Neural crest cell (in vitro differentiated cells): ENCODE measurements around the gene TLR6. TPM values are rescaled to one million over a fixed set of nuclear protein-coding genes. Genes with fewer than 3 reads are reported as not detected.

Experiments used
- DNase-seq: peaks from one replicate; pipeline ENCODE4 v3.0.0; 2021; ENCODE audit warnings: low read depth, mixed read lengths, low spot score
- H3K27ac Mint-ChIP-seq: one replicate; pipeline ENCODE4 v1.8.0; 2021; ENCODE audit warnings: mild to moderate bottlenecking, mixed read lengths; ENCODE audit not compliant: unreplicated experiment
- H3K27me3 Mint-ChIP-seq: 2 replicates; pipeline ENCODE4 v1.8.0; 2021; ENCODE audit warnings: low read depth, mild to moderate bottlenecking, mixed read lengths
- H3K36me3 Mint-ChIP-seq: 2 replicates; pipeline ENCODE4 v1.8.0; 2021; ENCODE audit warnings: low read depth, mild to moderate bottlenecking, mixed read lengths
- H3K4me1 Mint-ChIP-seq: 2 replicates; pipeline ENCODE4 v1.8.0; 2021; ENCODE audit warnings: mixed read lengths
- H3K4me3 Mint-ChIP-seq: one replicate; pipeline ENCODE4 v1.8.0; 2021; ENCODE audit warnings: mild to moderate bottlenecking, mixed read lengths
- H3K9me3 Mint-ChIP-seq: 2 replicates; pipeline ENCODE4 v1.8.0; 2021; ENCODE audit warnings: mixed read lengths
- CTCF ChIP-seq: fragments of 200-600 bp; sonication (generic); conservative IDR thresholded peaks from 2 replicates; pipeline ENCODE4 v1.5.0; 2021; ENCODE audit warnings: antibody characterized with exemption, mild to moderate bottlenecking
- total RNA-seq: library from RNA; stranded (reverse); gene quantifications from 2 replicates; pipeline ENCODE4 v1.2.1, GENCODE V29; 2021

The TLR6 gene
- total RNA-seq, 1 donor from 2014 or later: 0.19 TPM

GRCh38 chr4:38902221-38902620 is 45.6 kb upstream of the TLR6 start:
- no peak overlapping the region for H3K4me3 Mint-ChIP-seq
- H3K9me3 Mint-ChIP-seq: no peaks in the 10 kb centered on the region
- peaks cover 3% of the 10 kb centered on the region for H3K4me1 Mint-ChIP-seq
- no peaks in the 10 kb centered on the region for H3K36me3 Mint-ChIP-seq
- no peak for DNase-seq
- no peak overlapping the region for H3K27ac Mint-ChIP-seq
- H3K27me3 Mint-ChIP-seq: no peaks in the 10 kb centered on the region
- no peak for TF ChIP-seq CTCF

GRCh38 chr4:38898245-38898644 is 41.6 kb upstream of the TLR6 start:
- no peak for TF ChIP-seq CTCF
- no peak overlapping the region for H3K27ac Mint-ChIP-seq
- H3K4me1 Mint-ChIP-seq: no peaks in the 10 kb centered on the region
- H3K9me3 Mint-ChIP-seq: no peaks in the 10 kb centered on the region
- no peak for DNase-seq
- no peaks in the 10 kb centered on the region for H3K27me3 Mint-ChIP-seq
- no peak overlapping the region for H3K4me3 Mint-ChIP-seq
- peaks cover 2% of the 10 kb centered on the region for H3K36me3 Mint-ChIP-seq

- TF ChIP-seq CTCF: no peak
- H3K4me1 Mint-ChIP-seq: no peaks in the 10 kb centered on the region
- DNase-seq: no peak
- H3K27ac Mint-ChIP-seq: no peak overlapping the region
- no peaks in the 10 kb centered on the region for H3K27me3 Mint-ChIP-seq
- no peaks in the 10 kb centered on the region for H3K9me3 Mint-ChIP-seq
- H3K4me3 Mint-ChIP-seq: no peak overlapping the region
- peaks cover 5% of the 10 kb centered on the region for H3K36me3 Mint-ChIP-seq
Measured at GRCh38 chr4:38896940-38897339, 40.3 kb upstream of the TLR6 start.

GRCh38 chr4:38894322-38894982 is 37.8 kb upstream of the TLR6 start:
- H3K27me3 Mint-ChIP-seq: no peaks in the 10 kb centered on the region
- TF ChIP-seq CTCF: no peak
- no peaks in the 10 kb centered on the region for H3K9me3 Mint-ChIP-seq
- H3K4me1 Mint-ChIP-seq: peaks cover 5% of the 10 kb centered on the region
- H3K4me3 Mint-ChIP-seq: no peak overlapping the region
- H3K27ac Mint-ChIP-seq: no peak overlapping the region
- no peak for DNase-seq
- peaks cover 5% of the 10 kb centered on the region for H3K36me3 Mint-ChIP-seq

GRCh38 chr4:38891051-38891983 is 34.7 kb upstream of the TLR6 start:
- no peak for TF ChIP-seq CTCF
- H3K27me3 Mint-ChIP-seq: no peaks in the 10 kb centered on the region
- H3K4me3 Mint-ChIP-seq: no peak overlapping the region
- peaks cover 15% of the 10 kb centered on the region for H3K4me1 Mint-ChIP-seq
- H3K27ac Mint-ChIP-seq: no peak overlapping the region
- H3K36me3 Mint-ChIP-seq: peaks cover 5% of the 10 kb centered on the region
- DNase-seq: no peak
- H3K9me3 Mint-ChIP-seq: peaks cover 2% of the 10 kb centered on the region
